ENCODE results near the gene ALLC.
A peak's percentile ranks its signal among the peaks of the same experiment; 100 is the strongest.

ALLC gene

GRCh38 chr2:3727397-3728045, 69.5 kb downstream of the ALLC start:
- no peak for DNase-seq

GRCh38 chr2:3728104-3729054, 70.4 kb downstream of the ALLC start:
- DNase-seq, result peak; percentile 50

- DNase-seq, result no peak
These were observed 71.1 kb downstream of the ALLC start for GRCh38 chr2:3729055-3729448.

- DNase-seq, result no peak
These were observed 71.8 kb downstream of the ALLC start for GRCh38 chr2:3729786-3730185.

GRCh38 chr2:3730646-3731045, 72.6 kb downstream of the ALLC start:
- DNase-seq, result no peak

GRCh38 chr2:3731829-3732228, 73.8 kb downstream of the ALLC start:
- DNase-seq, result no peak

- no peak for DNase-seq
These were observed 78.1 kb downstream of the ALLC start for GRCh38 chr2:3736112-3736511.

- no peak for DNase-seq
These were observed 79.1 kb downstream of the ALLC start for GRCh38 chr2:3737128-3737527.

- no peak for DNase-seq
These were observed 80.5 kb downstream of the ALLC start for GRCh38 chr2:3738454-3738853.

GRCh38 chr2:3739313-3739712, 81.3 kb downstream of the ALLC start:
- DNase-seq, result no peak

GRCh38 chr2:3741396-3741795, 83.4 kb downstream of the ALLC start:
- no peak for DNase-seq

- no peak for DNase-seq
These were observed 84.0 kb downstream of the ALLC start for GRCh38 chr2:3741867-3742602.

GRCh38 chr2:3742743-3743508, 84.9 kb downstream of the ALLC start:
- DNase-seq, result no peak

GRCh38 chr2:3743951-3744555, 86.1 kb downstream of the ALLC start:
- no peak for DNase-seq

GRCh38 chr2:3745920-3746319, 87.9 kb downstream of the ALLC start:
- DNase-seq, result no peak

- DNase-seq, result no peak
These were observed 89.1 kb downstream of the ALLC start for GRCh38 chr2:3747032-3747654.

GRCh38 chr2:3747826-3748225, 89.8 kb downstream of the ALLC start:
- DNase-seq, result no peak

- DNase-seq, result no peak
These were observed 91.2 kb downstream of the ALLC start for GRCh38 chr2:3749201-3749600.

- DNase-seq, result no peak
These were observed 93.3 kb downstream of the ALLC start for GRCh38 chr2:3751251-3751650.

- no peak for DNase-seq
These were observed 93.8 kb downstream of the ALLC start for GRCh38 chr2:3751806-3752205.

Measured in NCI-H748 treated with DMSO at 0.1 percent for 48 hours (cell line).